ENCODE measurements around the gene MAGI2.

DNA sequence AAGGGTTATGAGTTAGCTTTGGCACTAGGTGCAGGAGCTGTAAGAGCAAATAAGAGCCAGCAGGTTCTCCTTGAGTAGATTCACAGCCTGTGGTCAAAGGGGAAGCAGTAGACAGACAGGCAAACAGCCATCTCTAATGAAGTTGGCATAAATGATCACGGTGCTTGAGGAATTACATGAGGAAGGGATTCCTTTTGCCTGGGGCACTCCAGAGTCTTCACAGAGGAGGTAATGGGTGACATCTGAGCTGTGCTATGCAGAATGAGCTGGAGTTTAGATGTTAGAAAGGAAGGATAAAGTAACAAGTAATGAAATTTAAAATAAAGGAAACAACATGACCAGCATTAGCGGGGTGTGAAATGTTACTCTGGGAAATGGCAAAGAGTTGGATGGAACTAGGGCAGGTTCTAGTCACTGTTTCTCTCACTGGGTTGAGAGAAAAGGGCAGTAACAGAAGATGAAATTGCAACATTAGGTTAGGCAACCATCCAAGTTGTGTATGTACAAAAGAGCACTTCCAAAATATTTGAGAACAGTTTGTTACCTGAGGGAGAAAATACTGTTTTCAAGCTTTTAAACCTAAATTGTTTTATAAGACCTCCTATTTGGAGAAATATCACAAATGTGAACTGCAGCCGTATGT lies 1041.1 kb downstream of the MAGI2 start:
- TF ChIP-seq, protein P1, sequence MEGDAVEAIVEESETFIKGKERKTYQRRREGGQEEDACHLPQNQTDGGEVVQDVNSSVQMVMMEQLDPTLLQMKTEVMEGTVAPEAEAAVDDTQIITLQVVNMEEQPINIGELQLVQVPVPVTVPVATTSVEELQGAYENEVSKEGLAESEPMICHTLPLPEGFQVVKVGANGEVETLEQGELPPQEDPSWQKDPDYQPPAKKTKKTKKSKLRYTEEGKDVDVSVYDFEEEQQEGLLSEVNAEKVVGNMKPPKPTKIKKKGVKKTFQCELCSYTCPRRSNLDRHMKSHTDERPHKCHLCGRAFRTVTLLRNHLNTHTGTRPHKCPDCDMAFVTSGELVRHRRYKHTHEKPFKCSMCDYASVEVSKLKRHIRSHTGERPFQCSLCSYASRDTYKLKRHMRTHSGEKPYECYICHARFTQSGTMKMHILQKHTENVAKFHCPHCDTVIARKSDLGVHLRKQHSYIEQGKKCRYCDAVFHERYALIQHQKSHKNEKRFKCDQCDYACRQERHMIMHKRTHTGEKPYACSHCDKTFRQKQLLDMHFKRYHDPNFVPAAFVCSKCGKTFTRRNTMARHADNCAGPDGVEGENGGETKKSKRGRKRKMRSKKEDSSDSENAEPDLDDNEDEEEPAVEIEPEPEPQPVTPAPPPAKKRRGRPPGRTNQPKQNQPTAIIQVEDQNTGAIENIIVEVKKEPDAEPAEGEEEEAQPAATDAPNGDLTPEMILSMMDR (IDR thresholded peaks at IDR 0.05; ENCODE audit: insufficient read depth, low read length, poor library complexity, severe bottlenecking) = no peak
- no peak for TF ChIP-seq EZH2phosphoT487 (conservative IDR thresholded peaks at IDR 0.05; ENCODE audit: low read length)
